ENCODE results near the gene CDC16.

DNA sequence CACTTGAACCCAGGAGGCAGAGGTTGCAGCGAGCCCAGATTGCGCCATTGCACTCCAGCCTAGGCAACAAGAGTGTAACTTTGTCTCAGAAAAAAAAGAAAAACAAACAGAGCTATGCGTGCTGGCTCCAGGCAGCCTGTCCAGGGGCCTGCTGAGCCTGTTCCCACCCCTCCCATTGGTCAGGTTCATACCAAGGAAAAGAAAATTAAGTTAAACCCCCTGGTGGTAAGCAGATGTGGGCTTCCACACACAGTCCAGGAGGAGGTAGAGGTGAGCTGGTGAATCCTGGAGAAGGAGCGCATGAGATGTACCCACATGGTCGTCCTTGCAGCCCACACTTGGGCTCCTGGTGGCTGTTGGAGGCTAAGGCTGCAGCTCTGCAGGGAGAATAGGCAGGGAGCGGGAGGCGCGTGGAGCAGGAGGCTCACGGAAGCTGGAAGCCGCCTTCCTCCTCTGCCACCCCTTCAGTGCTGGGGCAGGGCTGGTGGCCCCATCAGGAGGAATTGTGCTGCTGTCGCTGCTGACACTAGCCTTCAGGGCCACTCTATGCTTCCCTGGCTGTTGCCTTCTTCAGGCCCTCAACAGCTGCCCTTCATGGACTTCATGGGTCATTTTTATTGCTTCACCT, 69.1 kb downstream of the CDC16 start:
- TF ChIP-seq TBP (IDR thresholded peaks at IDR 0.05; ENCODE audit: low read depth, low read length) (no peak), POLR2A (IDR thresholded peaks at IDR 0.05; ENCODE audit: control extremely low read depth in 1 of 2, low read depth in 2 of 2, low read length in 2 of 2) (no peak), EP300 (IDR thresholded peaks at IDR 0.05; ENCODE audit: borderline replicate concordance in 1 of 2, low read depth in 2 of 2, low read length in 2 of 2) (no peak), TAF7 (optimal IDR thresholded peaks at IDR 0.05; ENCODE audit: borderline replicate concordance, low read depth, low read length) (no peak), GABPA (IDR thresholded peaks at IDR 0.05; ENCODE audit: borderline replicate concordance, insufficient read depth, low read length) (no peak), TCF12 (IDR thresholded peaks at IDR 0.05; ENCODE audit: low read depth, low read length) (no peak), HDAC2 (IDR thresholded peaks at IDR 0.05; ENCODE audit: borderline replicate concordance in 1 of 2, low read depth in 2 of 2, low read length in 2 of 2) (no peak)
- TF ChIP-seq, protein P1, sequence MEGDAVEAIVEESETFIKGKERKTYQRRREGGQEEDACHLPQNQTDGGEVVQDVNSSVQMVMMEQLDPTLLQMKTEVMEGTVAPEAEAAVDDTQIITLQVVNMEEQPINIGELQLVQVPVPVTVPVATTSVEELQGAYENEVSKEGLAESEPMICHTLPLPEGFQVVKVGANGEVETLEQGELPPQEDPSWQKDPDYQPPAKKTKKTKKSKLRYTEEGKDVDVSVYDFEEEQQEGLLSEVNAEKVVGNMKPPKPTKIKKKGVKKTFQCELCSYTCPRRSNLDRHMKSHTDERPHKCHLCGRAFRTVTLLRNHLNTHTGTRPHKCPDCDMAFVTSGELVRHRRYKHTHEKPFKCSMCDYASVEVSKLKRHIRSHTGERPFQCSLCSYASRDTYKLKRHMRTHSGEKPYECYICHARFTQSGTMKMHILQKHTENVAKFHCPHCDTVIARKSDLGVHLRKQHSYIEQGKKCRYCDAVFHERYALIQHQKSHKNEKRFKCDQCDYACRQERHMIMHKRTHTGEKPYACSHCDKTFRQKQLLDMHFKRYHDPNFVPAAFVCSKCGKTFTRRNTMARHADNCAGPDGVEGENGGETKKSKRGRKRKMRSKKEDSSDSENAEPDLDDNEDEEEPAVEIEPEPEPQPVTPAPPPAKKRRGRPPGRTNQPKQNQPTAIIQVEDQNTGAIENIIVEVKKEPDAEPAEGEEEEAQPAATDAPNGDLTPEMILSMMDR (IDR thresholded peaks at IDR 0.05; ENCODE audit: control extremely low read depth in 1 of 3, insufficient read depth in 1 of 3, low read depth in 1 of 3, low read length in 3 of 3), result no peak
- TF ChIP-seq, protein P2, sequence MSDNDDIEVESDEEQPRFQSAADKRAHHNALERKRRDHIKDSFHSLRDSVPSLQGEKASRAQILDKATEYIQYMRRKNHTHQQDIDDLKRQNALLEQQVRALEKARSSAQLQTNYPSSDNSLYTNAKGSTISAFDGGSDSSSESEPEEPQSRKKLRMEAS (IDR thresholded peaks at IDR 0.05), result no peak
